ENCODE data around the gene UVRAG. TPM values are rescaled to one million over a fixed set of nuclear protein-coding genes. Genes with fewer than 3 reads are reported as not detected.

Gene UVRAG
- total and polyA plus RNA-seq, 2 of the 13 experiments (the other 11 are each of a cell fraction or from before 2014, with no cell fraction given) = 9.7 to 17.3 TPM

DNA sequence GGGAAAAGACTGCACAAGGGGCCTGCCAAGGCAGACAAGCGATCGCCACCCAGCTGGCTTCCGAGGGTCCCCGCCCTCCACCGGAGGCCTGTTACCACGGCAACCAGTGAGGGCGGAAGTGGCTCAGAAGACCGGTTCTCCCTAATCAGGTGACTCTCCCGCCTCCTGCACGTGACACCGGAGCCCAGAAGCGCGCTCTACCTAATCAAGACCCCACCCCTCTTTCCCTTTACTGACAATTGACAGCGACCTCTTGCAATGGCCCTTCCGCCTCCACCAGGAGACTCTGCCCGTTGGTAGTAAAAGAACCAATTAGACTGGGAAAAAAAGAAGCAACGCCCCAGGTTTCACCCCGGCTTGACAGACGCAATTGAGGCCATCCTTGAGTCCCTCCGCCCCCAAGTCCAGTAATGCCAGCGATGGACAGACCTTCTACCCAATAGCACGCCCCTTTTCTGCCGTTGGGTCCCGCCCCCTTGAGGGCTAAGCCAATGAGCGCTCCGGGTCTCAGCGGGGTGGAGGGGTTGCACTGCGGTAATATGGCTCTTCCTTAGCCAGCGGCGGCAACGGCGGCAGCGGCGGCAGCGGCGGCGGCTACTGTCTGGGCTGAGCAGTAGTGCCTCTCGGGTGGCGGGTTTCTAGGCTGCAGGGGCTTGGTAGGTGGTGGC, at the start of gene UVRAG (continued):
- TF ChIP-seq, protein P1, sequence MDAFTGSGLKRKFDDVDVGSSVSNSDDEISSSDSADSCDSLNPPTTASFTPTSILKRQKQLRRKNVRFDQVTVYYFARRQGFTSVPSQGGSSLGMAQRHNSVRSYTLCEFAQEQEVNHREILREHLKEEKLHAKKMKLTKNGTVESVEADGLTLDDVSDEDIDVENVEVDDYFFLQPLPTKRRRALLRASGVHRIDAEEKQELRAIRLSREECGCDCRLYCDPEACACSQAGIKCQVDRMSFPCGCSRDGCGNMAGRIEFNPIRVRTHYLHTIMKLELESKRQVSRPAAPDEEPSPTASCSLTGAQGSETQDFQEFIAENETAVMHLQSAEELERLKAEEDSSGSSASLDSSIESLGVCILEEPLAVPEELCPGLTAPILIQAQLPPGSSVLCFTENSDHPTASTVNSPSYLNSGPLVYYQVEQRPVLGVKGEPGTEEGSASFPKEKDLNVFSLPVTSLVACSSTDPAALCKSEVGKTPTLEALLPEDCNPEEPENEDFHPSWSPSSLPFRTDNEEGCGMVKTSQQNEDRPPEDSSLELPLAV (CRISPR knock-in tag; conservative IDR thresholded peaks at IDR 0.05; ENCODE audit: low read depth) = no peak
- TF ChIP-seq ZNF589 (CRISPR knock-in tag; conservative IDR thresholded peaks at IDR 0.05) = no peak
- no peak for TF ChIP-seq RORA (CRISPR knock-in tag; IDR thresholded peaks at IDR 0.05)
- no peak for TF ChIP-seq RARG (CRISPR knock-in tag; IDR thresholded peaks at IDR 0.05; ENCODE audit: low read depth)
- no peak for TF ChIP-seq KLF11 (CRISPR knock-in tag; IDR thresholded peaks at IDR 0.05)
- TF ChIP-seq, protein P2, sequence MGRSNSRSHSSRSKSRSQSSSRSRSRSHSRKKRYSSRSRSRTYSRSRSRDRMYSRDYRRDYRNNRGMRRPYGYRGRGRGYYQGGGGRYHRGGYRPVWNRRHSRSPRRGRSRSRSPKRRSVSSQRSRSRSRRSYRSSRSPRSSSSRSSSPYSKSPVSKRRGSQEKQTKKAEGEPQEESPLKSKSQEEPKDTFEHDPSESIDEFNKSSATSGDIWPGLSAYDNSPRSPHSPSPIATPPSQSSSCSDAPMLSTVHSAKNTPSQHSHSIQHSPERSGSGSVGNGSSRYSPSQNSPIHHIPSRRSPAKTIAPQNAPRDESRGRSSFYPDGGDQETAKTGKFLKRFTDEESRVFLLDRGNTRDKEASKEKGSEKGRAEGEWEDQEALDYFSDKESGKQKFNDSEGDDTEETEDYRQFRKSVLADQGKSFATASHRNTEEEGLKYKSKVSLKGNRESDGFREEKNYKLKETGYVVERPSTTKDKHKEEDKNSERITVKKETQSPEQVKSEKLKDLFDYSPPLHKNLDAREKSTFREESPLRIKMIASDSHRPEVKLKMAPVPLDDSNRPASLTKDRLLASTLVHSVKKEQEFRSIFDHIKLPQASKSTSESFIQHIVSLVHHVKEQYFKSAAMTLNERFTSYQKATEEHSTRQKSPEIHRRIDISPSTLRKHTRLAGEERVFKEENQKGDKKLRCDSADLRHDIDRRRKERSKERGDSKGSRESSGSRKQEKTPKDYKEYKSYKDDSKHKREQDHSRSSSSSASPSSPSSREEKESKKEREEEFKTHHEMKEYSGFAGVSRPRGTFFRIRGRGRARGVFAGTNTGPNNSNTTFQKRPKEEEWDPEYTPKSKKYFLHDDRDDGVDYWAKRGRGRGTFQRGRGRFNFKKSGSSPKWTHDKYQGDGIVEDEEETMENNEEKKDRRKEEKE (IDR thresholded peaks at IDR 0.05) = no peak
- TF ChIP-seq RFX3 (CRISPR knock-in tag; IDR thresholded peaks at IDR 0.05) = peak; percentile 94
- 0 out of 2 replicates have a peak, but pooled peaks have one; percentile 17 for TF ChIP-seq MED1 (CRISPR knock-in tag; IDR thresholded peaks at IDR 0.05)
- TF ChIP-seq, protein P3, sequence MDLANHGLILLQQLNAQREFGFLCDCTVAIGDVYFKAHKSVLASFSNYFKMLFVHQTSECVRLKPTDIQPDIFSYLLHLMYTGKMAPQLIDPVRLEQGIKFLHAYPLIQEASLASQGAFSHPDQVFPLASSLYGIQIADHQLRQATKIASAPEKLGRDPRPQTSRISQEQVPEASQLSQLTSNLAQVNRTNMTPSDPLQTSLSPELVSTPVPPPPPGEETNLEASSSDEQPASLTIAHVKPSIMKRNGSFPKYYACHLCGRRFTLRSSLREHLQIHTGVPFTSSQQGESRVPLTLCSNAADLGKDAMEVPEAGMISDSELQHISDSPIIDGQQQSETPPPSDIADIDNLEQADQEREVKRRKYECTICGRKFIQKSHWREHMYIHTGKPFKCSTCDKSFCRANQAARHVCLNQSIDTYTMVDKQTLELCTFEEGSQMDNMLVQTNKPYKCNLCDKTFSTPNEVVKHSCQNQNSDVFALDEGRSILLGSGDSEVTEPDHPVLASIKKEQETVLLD (CRISPR knock-in tag; IDR thresholded peaks at IDR 0.05; ENCODE audit: low read depth) = peak; percentile 12; the same call in 1 of the 2 replicates
- TF ChIP-seq ETV5 (CRISPR knock-in tag; IDR thresholded peaks at IDR 0.05; ENCODE audit: borderline replicate concordance) = peak; percentile 87
- TF ChIP-seq ZBTB8A (CRISPR knock-in tag; IDR thresholded peaks at IDR 0.05; ENCODE audit: borderline replicate concordance, low read depth) = no peak
- TF ChIP-seq NONO (IDR thresholded peaks at IDR 0.05) = no peak
- no peak; the same call in 1 of the 2 replicates for TF ChIP-seq NONO (CRISPR knock-in tag; conservative IDR thresholded peaks at IDR 0.05)
- TF ChIP-seq ZNF343 (CRISPR knock-in tag; IDR thresholded peaks at IDR 0.05) = no peak
- no peak for TF ChIP-seq KDM6A (CRISPR knock-in tag; IDR thresholded peaks at IDR 0.05; ENCODE audit: low read depth)
- TF ChIP-seq SKI (IDR thresholded peaks at IDR 0.05; ENCODE audit: partially characterized antibody) = no peak
- TF ChIP-seq, protein P4, sequence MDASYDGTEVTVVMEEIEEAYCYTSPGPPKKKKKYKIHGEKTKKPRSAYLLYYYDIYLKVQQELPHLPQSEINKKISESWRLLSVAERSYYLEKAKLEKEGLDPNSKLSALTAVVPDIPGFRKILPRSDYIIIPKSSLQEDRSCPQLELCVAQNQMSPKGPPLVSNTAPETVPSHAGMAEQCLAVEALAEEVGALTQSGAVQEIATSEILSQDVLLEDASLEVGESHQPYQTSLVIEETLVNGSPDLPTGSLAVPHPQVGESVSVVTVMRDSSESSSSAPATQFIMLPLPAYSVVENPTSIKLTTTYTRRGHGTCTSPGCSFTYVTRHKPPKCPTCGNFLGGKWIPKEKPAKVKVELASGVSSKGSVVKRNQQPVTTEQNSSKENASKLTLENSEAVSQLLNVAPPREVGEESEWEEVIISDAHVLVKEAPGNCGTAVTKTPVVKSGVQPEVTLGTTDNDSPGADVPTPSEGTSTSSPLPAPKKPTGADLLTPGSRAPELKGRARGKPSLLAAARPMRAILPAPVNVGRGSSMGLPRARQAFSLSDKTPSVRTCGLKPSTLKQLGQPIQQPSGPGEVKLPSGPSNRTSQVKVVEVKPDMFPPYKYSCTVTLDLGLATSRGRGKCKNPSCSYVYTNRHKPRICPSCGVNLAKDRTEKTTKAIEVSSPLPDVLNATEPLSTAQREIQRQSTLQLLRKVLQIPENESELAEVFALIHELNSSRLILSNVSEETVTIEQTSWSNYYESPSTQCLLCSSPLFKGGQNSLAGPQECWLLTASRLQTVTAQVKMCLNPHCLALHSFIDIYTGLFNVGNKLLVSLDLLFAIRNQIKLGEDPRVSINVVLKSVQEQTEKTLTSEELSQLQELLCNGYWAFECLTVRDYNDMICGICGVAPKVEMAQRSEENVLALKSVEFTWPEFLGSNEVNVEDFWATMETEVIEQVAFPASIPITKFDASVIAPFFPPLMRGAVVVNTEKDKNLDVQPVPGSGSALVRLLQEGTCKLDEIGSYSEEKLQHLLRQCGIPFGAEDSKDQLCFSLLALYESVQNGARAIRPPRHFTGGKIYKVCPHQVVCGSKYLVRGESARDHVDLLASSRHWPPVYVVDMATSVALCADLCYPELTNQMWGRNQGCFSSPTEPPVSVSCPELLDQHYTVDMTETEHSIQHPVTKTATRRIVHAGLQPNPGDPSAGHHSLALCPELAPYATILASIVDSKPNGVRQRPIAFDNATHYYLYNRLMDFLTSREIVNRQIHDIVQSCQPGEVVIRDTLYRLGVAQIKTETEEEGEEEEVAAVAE (CRISPR knock-in tag; IDR thresholded peaks at IDR 0.05; ENCODE audit: borderline replicate concordance) = peak; percentile 87; the same call in 1 of the 2 replicates
- TF ChIP-seq CBFB (CRISPR knock-in tag; IDR thresholded peaks at IDR 0.05) = no peak; the same call in 1 of the 2 replicates
- no peak for TF ChIP-seq KLF9 (CRISPR knock-in tag; IDR thresholded peaks at IDR 0.05; ENCODE audit: low read depth)
- TF ChIP-seq ZNF383 (CRISPR knock-in tag; IDR thresholded peaks at IDR 0.05; ENCODE audit: borderline replicate concordance) = no peak
- TF ChIP-seq SNRNP70 (IDR thresholded peaks at IDR 0.05; ENCODE audit: low read depth, low read length) = no peak

All from HepG2 (cell line).